Chondrocyte (in vitro differentiated cells): ENCODE measurements around the gene SLC9A9. TPM values are rescaled to one million over a fixed set of nuclear protein-coding genes. Genes with fewer than 3 reads are reported as not detected.

Experiments
- DNase-seq: peaks from one replicate; pipeline ENCODE4 v3.0.0; 2021; ENCODE audit warnings: mixed read lengths, low spot score
- H3K27ac Mint-ChIP-seq: one replicate; pipeline ENCODE4 v1.8.0; 2021; ENCODE audit warnings: mild to moderate bottlenecking, moderate library complexity, mixed read lengths; ENCODE audit not compliant: unreplicated experiment
- H3K27me3 Mint-ChIP-seq: 2 replicates; pipeline ENCODE4 v1.8.0; 2021; ENCODE audit warnings: low read depth, mixed read lengths
- H3K36me3 Mint-ChIP-seq: 2 replicates; pipeline ENCODE4 v1.8.0; 2021; ENCODE audit warnings: low read depth, mixed read lengths
- H3K4me1 Mint-ChIP-seq: 2 replicates; pipeline ENCODE4 v1.8.0; 2021; ENCODE audit warnings: low read depth, mild to moderate bottlenecking, mixed read lengths
- H3K4me3 Mint-ChIP-seq: one replicate; pipeline ENCODE4 v1.8.0; 2021; ENCODE audit warnings: mild to moderate bottlenecking, moderate library complexity, mixed read lengths; ENCODE audit not compliant: unreplicated experiment
- H3K9me3 Mint-ChIP-seq: 2 replicates; pipeline ENCODE4 v1.8.0; 2021; ENCODE audit warnings: low read depth, mixed read lengths
- CTCF ChIP-seq: fragments of 200-600 bp; sonication (generic); IDR thresholded peaks from 2 replicates; pipeline ENCODE4 v1.5.0; 2021; ENCODE audit warnings: antibody characterized with exemption, mild to moderate bottlenecking, moderate library complexity
- total RNA-seq: library from RNA; stranded (reverse); gene quantifications from 3 replicates; pipeline ENCODE4 v1.2.1, GENCODE V29; 2021

Gene SLC9A9
- total RNA-seq, 1 donor from 2014 or later, result 2.6 TPM

- H3K4me1 Mint-ChIP-seq, result peaks cover 30% of the 10 kb centered on the region
Measured at GRCh38 chr3:143240886-143241285, 607.4 kb downstream of the SLC9A9 start.

GRCh38 chr3:143239031-143239430 lies 609.2 kb downstream of the SLC9A9 start:
- H3K27me3 Mint-ChIP-seq, result no peaks in the 10 kb centered on the region
- peaks cover 2% of the 10 kb centered on the region for H3K36me3 Mint-ChIP-seq
- no peak for TF ChIP-seq CTCF
- no peak for DNase-seq
- H3K4me3 Mint-ChIP-seq, result no peak overlapping the region
- peaks cover 35% of the 10 kb centered on the region for H3K4me1 Mint-ChIP-seq
- no peaks in the 10 kb centered on the region for H3K9me3 Mint-ChIP-seq
- no peak overlapping the region for H3K27ac Mint-ChIP-seq

More at GRCh38 chr3:143240886-143241285, 607.4 kb downstream of the SLC9A9 start:
- no peaks in the 10 kb centered on the region for H3K9me3 Mint-ChIP-seq
- DNase-seq, result no peak
- peaks cover 2% of the 10 kb centered on the region for H3K36me3 Mint-ChIP-seq
- no peaks in the 10 kb centered on the region for H3K27me3 Mint-ChIP-seq
- no peak overlapping the region for H3K27ac Mint-ChIP-seq
- TF ChIP-seq CTCF, result no peak
- H3K4me3 Mint-ChIP-seq, result no peak overlapping the region

GRCh38 chr3:143237077-143237627 lies 611.1 kb downstream of the SLC9A9 start:
- Mint-ChIP-seq H3K27me3 (no peaks in the 10 kb centered on the region), H3K36me3 (peaks cover 2% of the 10 kb centered on the region), H3K4me1 (peaks cover 35% of the 10 kb centered on the region), H3K27ac (no peak overlapping the region), H3K9me3 (peaks cover 8% of the 10 kb centered on the region), H3K4me3 (no peak overlapping the region)
- DNase-seq, result no peak
- TF ChIP-seq CTCF, result no peak

GRCh38 chr3:143236226-143236964 lies 611.9 kb downstream of the SLC9A9 start:
- TF ChIP-seq CTCF, result no peak
- Mint-ChIP-seq H3K27ac (no peak overlapping the region), H3K4me1 (peaks cover 33% of the 10 kb centered on the region), H3K27me3 (no peaks in the 10 kb centered on the region), H3K9me3 (peaks cover 8% of the 10 kb centered on the region), H3K36me3 (peaks cover 2% of the 10 kb centered on the region), H3K4me3 (no peak overlapping the region)
- no peak for DNase-seq

- no peak for TF ChIP-seq CTCF
- Mint-ChIP-seq H3K27me3 (no peaks in the 10 kb centered on the region), H3K9me3 (peaks cover 8% of the 10 kb centered on the region), H3K4me1 (peaks cover 27% of the 10 kb centered on the region), H3K36me3 (peaks cover 2% of the 10 kb centered on the region), H3K27ac (no peak overlapping the region), H3K4me3 (no peak overlapping the region)
- no peak for DNase-seq
Measured at GRCh38 chr3:143235614-143236204, 612.6 kb downstream of the SLC9A9 start.
